PC-3 (cell line): ENCODE results near the gene ATG16L1.

Source experiments
- EZH2 ChIP-seq: fragments of 300-600 bp; sonication (generic); IDR thresholded peaks from one replicate; pipeline ENCODE4 v1.6.1; 2017; ENCODE audit warnings: antibody characterized with exemption, mild to moderate bottlenecking, low read length; ENCODE audit not compliant: unreplicated experiment
- TF ChIP-seq, protein P1 (sequence below): fragments of 300-600 bp; sonication (generic); conservative IDR thresholded peaks from 2 replicates; pipeline ENCODE4 v1.5.1; 2017; ENCODE audit warnings: antibody characterized with exemption, low read depth, mild to moderate bottlenecking, low read length

- TF ChIP-seq, protein P1, sequence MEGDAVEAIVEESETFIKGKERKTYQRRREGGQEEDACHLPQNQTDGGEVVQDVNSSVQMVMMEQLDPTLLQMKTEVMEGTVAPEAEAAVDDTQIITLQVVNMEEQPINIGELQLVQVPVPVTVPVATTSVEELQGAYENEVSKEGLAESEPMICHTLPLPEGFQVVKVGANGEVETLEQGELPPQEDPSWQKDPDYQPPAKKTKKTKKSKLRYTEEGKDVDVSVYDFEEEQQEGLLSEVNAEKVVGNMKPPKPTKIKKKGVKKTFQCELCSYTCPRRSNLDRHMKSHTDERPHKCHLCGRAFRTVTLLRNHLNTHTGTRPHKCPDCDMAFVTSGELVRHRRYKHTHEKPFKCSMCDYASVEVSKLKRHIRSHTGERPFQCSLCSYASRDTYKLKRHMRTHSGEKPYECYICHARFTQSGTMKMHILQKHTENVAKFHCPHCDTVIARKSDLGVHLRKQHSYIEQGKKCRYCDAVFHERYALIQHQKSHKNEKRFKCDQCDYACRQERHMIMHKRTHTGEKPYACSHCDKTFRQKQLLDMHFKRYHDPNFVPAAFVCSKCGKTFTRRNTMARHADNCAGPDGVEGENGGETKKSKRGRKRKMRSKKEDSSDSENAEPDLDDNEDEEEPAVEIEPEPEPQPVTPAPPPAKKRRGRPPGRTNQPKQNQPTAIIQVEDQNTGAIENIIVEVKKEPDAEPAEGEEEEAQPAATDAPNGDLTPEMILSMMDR, result no peak
- no peak for TF ChIP-seq EZH2
Observed at GRCh38 chr2:233301811-233302210, 50.3 kb downstream of the ATG16L1 start.
